ENCODE measurements around the gene GARIN5B.
A peak's percentile ranks its signal among the peaks of the same experiment; 100 is the strongest.

DNA sequence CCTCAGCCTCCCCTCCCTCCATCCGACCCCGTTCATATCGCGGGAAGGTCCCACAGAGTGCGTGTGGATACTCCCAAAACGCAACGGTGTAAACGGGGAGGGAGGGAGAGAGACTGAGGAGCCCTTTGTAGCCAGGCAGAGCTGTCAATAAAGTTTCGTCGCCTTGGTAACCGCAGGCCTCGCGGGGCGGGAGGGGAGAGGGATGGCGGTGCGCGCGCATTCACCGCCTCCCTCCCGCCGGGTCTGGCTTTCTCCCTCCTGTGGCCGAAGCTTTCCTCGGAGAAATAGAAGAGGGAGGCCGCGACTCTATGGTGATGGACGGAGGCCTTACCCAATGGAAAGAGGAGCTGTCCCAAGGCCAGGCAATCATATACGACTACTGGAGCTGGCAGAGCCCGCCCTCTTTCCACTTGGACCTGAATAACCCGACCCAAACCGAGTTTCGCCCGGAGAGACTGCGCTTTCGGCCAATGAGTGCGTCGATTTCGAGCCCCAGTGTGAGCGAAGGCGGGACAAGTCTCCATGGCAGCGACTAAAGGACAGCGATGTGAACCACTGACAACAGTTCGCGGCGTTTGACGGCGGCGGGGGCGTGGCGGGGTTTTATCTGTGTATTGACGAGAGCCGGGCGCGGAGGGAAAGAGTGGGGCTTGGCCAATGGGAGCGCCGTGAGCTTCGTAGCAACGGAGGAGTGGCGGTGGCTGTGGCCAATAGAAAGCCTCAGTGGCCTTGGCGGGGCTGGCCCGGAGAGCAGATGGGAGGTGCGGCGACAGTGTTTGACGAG is 23.8 kb downstream of the GARIN5B start, which contains the start of gene KMT5C:
- TF ChIP-seq CTCF (IDR thresholded peaks at IDR 0.05) (peak in 3 of 4 experiments; percentile 14 to 90 (median 71)), POLR2A (IDR thresholded peaks at IDR 0.05) (peak; percentile 91), POLR2AphosphoS5 (IDR thresholded peaks at IDR 0.05) (peak; percentile 93)

All from prostate gland (tissue), 2 donors.